GM12878 (cell line): ENCODE results near the gene CPEB3. TPM values are rescaled to one million over a fixed set of nuclear protein-coding genes. Genes with fewer than 3 reads are reported as not detected.

Experiments
- ATAC-seq: fragments of 200-7000 bp; cut with Tn5 transposase; 3 replicates; pipeline ENCODE4 v1.9.1; 2020; ENCODE audit warnings: mild to moderate bottlenecking, moderate library complexity
- BruUV-seq: library from RNA; stranded (reverse); fragments of 400-500 nt; replicated peaks from 2 replicates; lab custom pipeline; 2021; lab: Mats Ljungman, UMichigan
- CTCF ChIA-PET: fragments of 300-600 bp; sonication (Branson Sonifier 250); formaldehyde crosslinking; extraction: SDS; loops from one replicate; lab custom pipeline; 2021; ENCODE audit warnings: inconsistent platforms; lab: Yijun Ruan, JAX
- POLR2A ChIA-PET: fragments of 350-600 bp; formaldehyde crosslinking; extraction: SDS; loops from one replicate; lab custom pipeline; 2021; ENCODE audit warnings: inconsistent platforms; lab: Charles Lee
- RAD21 ChIA-PET: fragments of 300-600 bp; sonication (Branson Sonifier 250); formaldehyde crosslinking; loops from one replicate; lab custom pipeline; 2023; ENCODE audit warnings: antibody characterized with exemption; ENCODE audit not compliant: unreplicated experiment; lab: Charles Lee
- SMC1A ChIA-PET: fragments of 300-600 bp; sonication (Branson Sonifier 250); formaldehyde crosslinking; loops from one replicate; lab custom pipeline; 2023; ENCODE audit not compliant: unreplicated experiment, uncharacterized antibody; lab: Charles Lee
- DNase-seq: peaks from one replicate; pipeline ENCODE4 v3.0.0-alpha.2; 2011; ENCODE audit warnings: low read depth, low spot score
- FAIRE-seq: peaks from 3 replicates; lab custom pipeline; 2011; peaks lifted over from hg19 to GRCh38; lab: Jason Lieb, UNC
- H2AFZ ChIP-seq: 2 replicates; pipeline ENCODE4 v1.6.0; 2011; ENCODE audit warnings: low read depth, low read length, control low read depth; ENCODE audit not compliant: control insufficient read depth
- H3K27ac ChIP-seq: 2 replicates; pipeline ENCODE4 v1.5.1; 2011; ENCODE audit warnings: control low read depth; ENCODE audit not compliant: control insufficient read depth, insufficient read depth
- H3K27me3 ChIP-seq, 2 experiments: replicated peaks in 1 of 2; 2 replicates each; pipeline versions ENCODE4 v1.6.0 to v1.6.1; 2011; ENCODE audit warnings: low read length in 1 of 2; ENCODE audit not compliant: control insufficient read depth in 2 of 2, insufficient read depth in 2 of 2
- H3K36me3 ChIP-seq, 2 experiments: 2 replicates each; pipeline ENCODE4 v1.5.1; 2011; ENCODE audit warnings: low read length in 1 of 2; ENCODE audit not compliant: control insufficient read depth in 2 of 2, insufficient read depth in 2 of 2
- H3K4me1 ChIP-seq: 2 replicates; pipeline ENCODE4 v1.6.1; 2011; ENCODE audit warnings: mild to moderate bottlenecking, low read length, moderate library complexity, mixed read lengths; ENCODE audit not compliant: control insufficient read depth, insufficient read depth
- H3K4me2 ChIP-seq: 2 replicates; pipeline ENCODE4 v1.6.0; 2011; ENCODE audit warnings: control low read depth; ENCODE audit not compliant: control insufficient read depth, insufficient read depth
- H3K4me3 ChIP-seq: fragments of 200-600 bp; sonication (generic); 2 replicates; pipeline ENCODE4 v1.5.1; 2016
- H3K79me2 ChIP-seq: 2 replicates; pipeline ENCODE4 v1.6.0; 2011; ENCODE audit warnings: low read length; ENCODE audit not compliant: control insufficient read depth, insufficient read depth
- H3K9ac ChIP-seq: 2 replicates; pipeline ENCODE4 v1.8.0; 2011; ENCODE audit warnings: low read length, control low read depth, mixed read lengths; ENCODE audit not compliant: control insufficient read depth, insufficient read depth
- H3K9me3 ChIP-seq: replicated peaks from 3 replicates; pipeline ENCODE4 v1.5.1; 2011; ENCODE audit warnings: mild to moderate bottlenecking, low read length; ENCODE audit not compliant: control insufficient read depth, insufficient read depth
- H4K20me1 ChIP-seq: 2 replicates; pipeline ENCODE4 v1.6.0; 2011; ENCODE audit not compliant: control insufficient read depth, insufficient read depth
- ATF7 ChIP-seq: fragments of 450-650 bp; IDR thresholded peaks from 2 replicates; pipeline ENCODE4 v1.6.1; 2016; ENCODE audit warnings: low read depth, mild to moderate bottlenecking
- BHLHE40 ChIP-seq, 2 experiments: fragments of 450-650 bp in 1 of 2; IDR thresholded peaks; 2 replicates each; pipeline ENCODE4 v1.6.1; 2011 to 2017; ENCODE audit warnings: low read depth in 2 of 2, borderline replicate concordance in 1 of 2, improper control_type of control experiment in 1 of 2, low read length in 1 of 2, mild to moderate bottlenecking in 1 of 2
- ESRRA ChIP-seq: IDR thresholded peaks from 2 replicates; pipeline ENCODE4 v1.6.1; 2012; ENCODE audit warnings: mild to moderate bottlenecking, low read length, improper control_type of control experiment
- HDAC6 ChIP-seq: fragments of 200-600 bp; sonication (generic); IDR thresholded peaks from one replicate; pipeline ENCODE4 v1.8.0; 2017; ENCODE audit warnings: antibody characterized with exemption; ENCODE audit not compliant: unreplicated experiment
- KDM1A ChIP-seq: fragments of 200-600 bp; sonication (generic); IDR thresholded peaks from 2 replicates; pipeline ENCODE4 v1.6.1; 2016; ENCODE audit warnings: borderline replicate concordance
- MYC ChIP-seq: IDR thresholded peaks from 2 replicates; pipeline ENCODE4 v1.6.1; 2011; ENCODE audit warnings: mild to moderate bottlenecking, low read length, moderate library complexity, inconsistent platforms; ENCODE audit not compliant: insufficient read depth, insufficient replicate concordance, insufficient read length, severe bottlenecking
- NBN ChIP-seq: fragments of 450-650 bp; IDR thresholded peaks from 2 replicates; pipeline ENCODE4 v1.6.1; 2016
- NR2C1 ChIP-seq: fragments of 450-650 bp; IDR thresholded peaks from 2 replicates; pipeline ENCODE4 v1.6.1; 2017; ENCODE audit warnings: antibody characterized with exemption, mild to moderate bottlenecking, moderate library complexity
- POU2F2 ChIP-seq: IDR thresholded peaks from 3 replicates; pipeline ENCODE4 v1.6.1; 2011; ENCODE audit warnings: low read depth, mild to moderate bottlenecking, low read length, borderline replicate concordance
- RAD21 ChIP-seq: IDR thresholded peaks from 2 replicates; pipeline ENCODE4 v1.6.1; 2011; ENCODE audit warnings: mild to moderate bottlenecking, low read depth, low read length, moderate library complexity; ENCODE audit not compliant: insufficient read depth
- RB1 ChIP-seq: fragments of 450-650 bp; formaldehyde crosslinking; IDR thresholded peaks from 2 replicates; pipeline ENCODE4 v1.6.1; 2017; ENCODE audit warnings: mild to moderate bottlenecking, borderline replicate concordance
- RBBP5 ChIP-seq: fragments of 200-600 bp; sonication (generic); conservative IDR thresholded peaks from 2 replicates; pipeline ENCODE4 v1.6.1; 2016
- RFX5 ChIP-seq: IDR thresholded peaks from 2 replicates; pipeline ENCODE4 v1.6.1; 2011; ENCODE audit warnings: low read depth, low read length, improper control_type of control experiment
- SMAD1 ChIP-seq: fragments of 450-650 bp; IDR thresholded peaks from 2 replicates; pipeline ENCODE4 v1.6.1; 2018; ENCODE audit warnings: mild to moderate bottlenecking, low read depth; ENCODE audit not compliant: partially characterized antibody
- SRF ChIP-seq, 2 experiments: IDR thresholded peaks; 2 replicates each; pipeline ENCODE4 v1.6.1; 2011; ENCODE audit warnings: low read depth in 2 of 2, low read length in 2 of 2, mild to moderate bottlenecking in 1 of 2, moderate library complexity in 1 of 2
- SUPT20H ChIP-seq: IDR thresholded peaks from 2 replicates; pipeline ENCODE4 v1.6.1; 2011; ENCODE audit warnings: low read depth, mild to moderate bottlenecking, low read length, moderate library complexity, borderline replicate concordance; ENCODE audit not compliant: control insufficient read depth
- WRNIP1 ChIP-seq: IDR thresholded peaks from 2 replicates; pipeline ENCODE4 v1.6.1; 2011; ENCODE audit warnings: low read depth, low read length, improper control_type of control experiment, borderline replicate concordance
- YY1 ChIP-seq: IDR thresholded peaks from 2 replicates; pipeline ENCODE4 v1.6.1; 2011; ENCODE audit warnings: low read depth, mild to moderate bottlenecking, low read length
- ZNF24 ChIP-seq: fragments of 450-650 bp; IDR thresholded peaks from 2 replicates; pipeline ENCODE4 v1.6.1; 2017; ENCODE audit warnings: antibody characterized with exemption, mild to moderate bottlenecking
- ZNF274 ChIP-seq: IDR thresholded peaks from one replicate; pipeline ENCODE4 v1.8.0; 2011; ENCODE audit not compliant: insufficient read length, insufficient read depth
- in situ Hi-C: fragments of 300-500 bp; cut with MboI; formaldehyde crosslinking; loops from 9 replicates; pipeline ENCODE4 v1.14.3; 2018; ENCODE audit warnings: mixed read lengths
- intact Hi-C: fragments of 100-400 bp; cut with micrococcal nuclease; formaldehyde crosslinking; loops from one replicate; pipeline ENCODE4 v1.14.2; 2022; ENCODE audit not compliant: unreplicated experiment
- polyA plus RNA-seq, 11 experiments: library from polyadenylated mRNA; depleted of rRNA in 4 of 11; unstranded in 6 of 11; stranded (reverse) in 5 of 11; fragments of >200 nt; fragmentation: Nextera tagmentation in 4 of 11; fragmentation: Illumina TruSeq in 1 of 11; extraction: Ambion mirVana in 4 of 11; extraction: Trizol in 1 of 11; gene quantifications; 1 replicate in 1 of 11; 2 replicates in 10 of 11; pipeline versions ENCODE4 v1.2.1 to v1.2.3, GENCODE V29; 2011 to 2016; ENCODE audit warnings: inconsistent platforms in 2 of 11, missing spikeins in 2 of 11, low read depth in 1 of 11
- total RNA-seq, 4 experiments: library from RNA; depleted of rRNA in 3 of 4; stranded (reverse); fragments of >200 nt in 3 of 4; fragmentation: Illumina TruSeq in 1 of 4; extraction: Trizol in 1 of 4; gene quantifications; 2 replicates each; pipeline versions ENCODE4 v1.2.1 to v1.2.3, GENCODE V29; 2013 to 2021
- TF ChIP-seq, protein P1 (sequence below): fragments of 450-650 bp; conservative IDR thresholded peaks from 2 replicates; pipeline ENCODE4 v1.6.1; 2017; ENCODE audit warnings: mild to moderate bottlenecking, moderate library complexity
- TF ChIP-seq, protein P2 (sequence below): IDR thresholded peaks from 2 replicates; pipeline ENCODE4 v1.6.1; 2011; ENCODE audit warnings: low read depth, mild to moderate bottlenecking, low read length, moderate library complexity, borderline replicate concordance; ENCODE audit errors: extremely low read depth

The CPEB3 gene
- total and polyA plus RNA-seq, 10 of the 15 experiments (the other 5 are each of a cell fraction or from before 2014, with no cell fraction given): 0.50 to 2.3 (median 1.2) TPM

DNA sequence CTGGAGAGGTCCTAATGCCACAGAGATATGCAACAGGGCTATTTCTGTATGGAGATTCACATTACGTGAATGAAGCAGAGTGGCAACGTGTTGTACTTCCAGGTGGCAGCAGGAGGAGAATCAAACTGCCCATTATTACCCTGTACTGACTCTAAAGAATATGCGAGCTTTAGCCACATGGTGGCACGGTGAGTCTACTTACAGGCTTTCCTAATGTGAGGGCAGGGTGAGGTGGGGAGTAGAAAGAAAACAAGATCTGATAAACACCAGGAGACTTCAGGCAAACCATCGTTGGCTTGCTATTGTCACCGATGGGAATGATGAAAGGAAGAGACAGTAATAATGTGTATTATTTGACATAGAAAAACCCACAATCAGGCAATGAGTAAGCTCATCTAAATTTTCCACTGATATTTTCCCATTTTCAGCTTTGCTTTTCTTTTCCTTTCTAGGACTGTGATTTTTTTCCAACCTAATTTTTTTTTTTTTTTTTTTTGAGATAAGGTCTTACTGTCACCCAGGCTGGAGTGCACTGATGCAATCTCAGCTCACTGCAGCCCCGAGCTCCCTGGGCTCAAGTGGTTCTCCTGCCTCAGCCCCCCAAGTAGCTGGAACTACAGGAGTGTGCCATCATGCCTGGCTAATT, 203.0 kb downstream of the CPEB3 start (continued):
- TF ChIP-seq RB1 (no peak; the same call in 1 of the 2 replicates), NBN (peak; percentile 41; the same call in 1 of the 2 replicates), HDAC6 (no peak), KDM1A (no peak), ZNF24 (peak; percentile 52), NR2C1 (peak; percentile 34), RAD21 (peak; percentile 100), ZNF274 (no peak), POU2F2 (peak; percentile 65; the same call in 1 of the 3 replicates)

DNA sequence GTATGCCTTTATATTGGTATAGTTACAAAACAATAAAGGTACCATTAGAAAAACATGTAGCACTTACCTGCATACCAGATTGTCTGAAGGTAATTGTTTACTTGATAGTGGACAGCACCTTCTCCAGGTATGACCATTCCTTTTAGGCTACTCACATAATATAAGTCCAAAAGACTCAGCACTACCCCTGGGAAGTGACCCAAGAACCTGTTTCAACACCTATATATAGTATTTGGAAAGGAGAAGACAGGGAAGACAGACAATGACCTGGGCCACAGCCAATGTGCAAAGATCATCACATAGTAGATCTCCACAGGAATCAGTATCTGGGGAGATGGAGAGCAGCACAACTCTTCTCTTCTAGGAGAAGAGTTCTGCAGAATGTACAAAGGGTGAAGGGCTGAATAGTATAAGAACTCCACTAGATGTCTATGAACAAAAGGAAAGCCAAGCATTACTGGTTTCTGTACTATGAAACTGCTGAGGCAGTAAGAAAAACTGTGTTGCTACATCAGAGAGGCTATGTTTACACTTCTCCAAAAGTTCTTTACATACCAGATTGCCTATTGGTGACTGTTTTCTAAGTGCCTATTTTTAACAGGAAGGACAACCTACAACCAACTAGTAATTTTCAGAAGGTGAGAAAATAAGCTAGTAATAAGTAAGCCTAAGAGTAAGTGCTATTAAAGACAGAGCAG, 208.1 kb downstream of the CPEB3 start:
- no peak for DNase-seq
- H2AFZ ChIP-seq: no peak overlapping the region
- in situ Hi-C loops (no loop called here), intact Hi-C loops (loop anchor here (10.0 kb wide), 1 partner anchor 492 kb away; the partner anchor contains the start of gene IDE)
- POLR2A ChIA-PET: no interaction called here
- SMC1A ChIA-PET: interaction anchor here (1.1 kb wide), 2 partner anchors 210 to 352 kb away, joined by 3 read pairs; no protein-coding TSS in a partner anchor
- CTCF ChIA-PET: no interaction called here
- peaks cover 2% of the 10 kb centered on the region; the same call in 1 of the 2 replicates for H3K4me1 ChIP-seq
- H3K36me3 ChIP-seq: no peaks in the 10 kb centered on the region; a peak in 1 of 4 replicates
- TF ChIP-seq, protein P1, sequence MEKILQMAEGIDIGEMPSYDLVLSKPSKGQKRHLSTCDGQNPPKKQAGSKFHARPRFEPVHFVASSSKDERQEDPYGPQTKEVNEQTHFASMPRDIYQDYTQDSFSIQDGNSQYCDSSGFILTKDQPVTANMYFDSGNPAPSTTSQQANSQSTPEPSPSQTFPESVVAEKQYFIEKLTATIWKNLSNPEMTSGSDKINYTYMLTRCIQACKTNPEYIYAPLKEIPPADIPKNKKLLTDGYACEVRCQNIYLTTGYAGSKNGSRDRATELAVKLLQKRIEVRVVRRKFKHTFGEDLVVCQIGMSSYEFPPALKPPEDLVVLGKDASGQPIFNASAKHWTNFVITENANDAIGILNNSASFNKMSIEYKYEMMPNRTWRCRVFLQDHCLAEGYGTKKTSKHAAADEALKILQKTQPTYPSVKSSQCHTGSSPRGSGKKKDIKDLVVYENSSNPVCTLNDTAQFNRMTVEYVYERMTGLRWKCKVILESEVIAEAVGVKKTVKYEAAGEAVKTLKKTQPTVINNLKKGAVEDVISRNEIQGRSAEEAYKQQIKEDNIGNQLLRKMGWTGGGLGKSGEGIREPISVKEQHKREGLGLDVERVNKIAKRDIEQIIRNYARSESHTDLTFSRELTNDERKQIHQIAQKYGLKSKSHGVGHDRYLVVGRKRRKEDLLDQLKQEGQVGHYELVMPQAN: no peak
- no peak for TF ChIP-seq SMAD1
- no peak for TF ChIP-seq SRF (IDR thresholded peaks at IDR 0.05; ENCODE audit: low read depth in 2 of 2, low read length in 2 of 2)
- TF ChIP-seq ATF7: no peak
- TF ChIP-seq, protein P2, sequence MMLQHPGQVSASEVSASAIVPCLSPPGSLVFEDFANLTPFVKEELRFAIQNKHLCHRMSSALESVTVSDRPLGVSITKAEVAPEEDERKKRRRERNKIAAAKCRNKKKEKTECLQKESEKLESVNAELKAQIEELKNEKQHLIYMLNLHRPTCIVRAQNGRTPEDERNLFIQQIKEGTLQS: no peak
- TF ChIP-seq RBBP5: no peak
- TF ChIP-seq WRNIP1: no peak
- TF ChIP-seq YY1: no peak
- TF ChIP-seq ESRRA: no peak
- no peak for TF ChIP-seq SUPT20H
- no peak for TF ChIP-seq MYC
- TF ChIP-seq BHLHE40 (IDR thresholded peaks at IDR 0.05; ENCODE audit: borderline replicate concordance in 1 of 2, low read depth in 2 of 2, low read length in 1 of 2): no peak
- TF ChIP-seq RFX5: no peak
- no TSS peak for BruUV-seq
- no peak for FAIRE-seq
- H3K9ac ChIP-seq: no peak overlapping the region
- H3K79me2 ChIP-seq: no peaks in the 10 kb centered on the region
- H3K9me3 ChIP-seq: no peaks in the 10 kb centered on the region
- RAD21 ChIA-PET: no interaction called here
- H3K27me3 ChIP-seq: no peaks in the 10 kb centered on the region
- H3K4me3 ChIP-seq: no peak overlapping the region
- H3K27ac ChIP-seq: no peak overlapping the region
- no peaks in the 10 kb centered on the region for H4K20me1 ChIP-seq
- H3K4me2 ChIP-seq: no peak overlapping the region
- ATAC-seq: no peak
